ENCODE measurements around the gene MTERF4. TPM values are rescaled to one million over a fixed set of nuclear protein-coding genes. Genes with fewer than 3 reads are reported as not detected.

Gene MTERF4
- total and polyA plus RNA-seq, 2 of the 8 experiments (the other 6 are each of a cell fraction or from before 2014, with no cell fraction given): 25.9 to 28.5 TPM

DNA sequence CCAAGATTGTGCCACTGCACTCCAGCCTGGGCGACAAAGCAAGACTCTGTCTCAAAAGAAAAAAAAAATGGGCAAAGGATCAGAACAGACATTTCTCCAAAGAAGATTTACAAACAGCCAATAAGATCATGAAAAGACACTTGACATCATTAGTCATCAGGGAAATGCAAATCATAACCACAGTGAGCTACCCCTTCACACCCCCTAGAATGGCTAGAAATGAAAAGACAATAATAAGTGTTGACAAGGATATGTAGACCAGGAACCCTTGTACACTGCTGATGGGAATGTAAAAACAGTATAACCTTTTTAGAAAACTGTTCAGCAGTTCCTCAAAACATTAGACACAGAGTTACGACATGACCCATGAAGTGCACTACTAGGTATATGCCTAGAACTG lies 18.4 kb upstream of the MTERF4 start (continued):
- TF ChIP-seq BRCA1 (IDR thresholded peaks at IDR 0.05; ENCODE audit: low read depth, low read length) (no peak), ATF3 (IDR thresholded peaks at IDR 0.05; ENCODE audit: insufficient read depth, low read depth, low read length) (no peak), CTCF (IDR thresholded peaks at IDR 0.05; ENCODE audit: control extremely low read depth in 1 of 3, insufficient read depth in 1 of 3, low read depth in 1 of 3, low read length in 3 of 3) (no peak), RXRA (IDR thresholded peaks at IDR 0.05; ENCODE audit: insufficient read depth, low read depth, low read length) (no peak)

Data from H1 (cell line).